H9 (cell line): ENCODE measurements around the gene POLDIP3. TPM values are rescaled to one million over a fixed set of nuclear protein-coding genes. Genes with fewer than 3 reads are reported as not detected.

Experiments used
- DNase-seq: peaks from one replicate; pipeline ENCODE4 v3.0.0-alpha.2; 2017
- H2AFZ ChIP-seq: one replicate; pipeline ENCODE4 v1.6.1; 2013; ENCODE audit warnings: mild to moderate bottlenecking, low read length, control low read depth, moderate library complexity
- H2AK5ac ChIP-seq: 2 replicates; pipeline ENCODE4 v1.6.1; 2013; ENCODE audit warnings: low read length, control low read depth, mixed read lengths; ENCODE audit not compliant: insufficient read length
- H2BK120ac ChIP-seq: one replicate; pipeline ENCODE4 v1.6.1; 2013; ENCODE audit warnings: low read depth, mild to moderate bottlenecking, low read length, control low read depth, inconsistent platforms; ENCODE audit not compliant: poor library complexity, severe bottlenecking
- H2BK12ac ChIP-seq: 2 replicates; pipeline ENCODE4 v1.6.1; 2013; ENCODE audit warnings: low read length, control low read depth, mixed read lengths, low read depth; ENCODE audit not compliant: insufficient read length
- H2BK15ac ChIP-seq: 2 replicates; pipeline ENCODE4 v1.6.1; 2013; ENCODE audit warnings: low read depth, low read length, control low read depth
- H2BK20ac ChIP-seq: one replicate; pipeline ENCODE4 v1.6.1; 2013; ENCODE audit warnings: low read depth, mild to moderate bottlenecking, low read length, control low read depth, inconsistent platforms; ENCODE audit not compliant: poor library complexity, severe bottlenecking
- H2BK5ac ChIP-seq: 2 replicates; pipeline ENCODE4 v1.6.1; 2013; ENCODE audit warnings: low read length, control low read depth, mixed read lengths; ENCODE audit not compliant: insufficient read length
- H3K14ac ChIP-seq: 2 replicates; pipeline ENCODE4 v1.6.1; 2013; ENCODE audit warnings: low read length, control low read depth; ENCODE audit not compliant: insufficient read depth
- H3K18ac ChIP-seq: 2 replicates; pipeline ENCODE4 v1.6.1; 2013; ENCODE audit warnings: low read depth, mild to moderate bottlenecking, mixed read lengths, low read length, control low read depth; ENCODE audit not compliant: insufficient read length
- H3K23ac ChIP-seq: 2 replicates; pipeline ENCODE4 v1.6.1; 2013; ENCODE audit warnings: low read length, control low read depth, mixed read lengths, low read depth; ENCODE audit not compliant: insufficient read length
- H3K23me2 ChIP-seq: 2 replicates; pipeline ENCODE4 v1.6.1; 2013; ENCODE audit warnings: low read depth, mild to moderate bottlenecking, mixed read lengths, low read length, control low read depth; ENCODE audit not compliant: insufficient read length, poor library complexity, severe bottlenecking
- H3K27ac ChIP-seq: 2 replicates; pipeline ENCODE4 v1.5.1; 2013; ENCODE audit warnings: low read length, control low read depth, mixed read lengths, low read depth; ENCODE audit not compliant: insufficient read length
- H3K27me3 ChIP-seq: 2 replicates; pipeline ENCODE4 v1.6.1; 2013; ENCODE audit warnings: low read length, control low read depth, inconsistent platforms; ENCODE audit not compliant: insufficient read depth
- H3K4ac ChIP-seq: 2 replicates; pipeline ENCODE4 v1.6.1; 2013; ENCODE audit warnings: low read depth, mild to moderate bottlenecking, control low read depth, inconsistent platforms, low read length, moderate library complexity
- H3K4me1 ChIP-seq: 2 replicates; pipeline ENCODE4 v1.6.1; 2013; ENCODE audit warnings: low read length, control low read depth, inconsistent platforms; ENCODE audit not compliant: insufficient read depth
- H3K4me2 ChIP-seq: 2 replicates; pipeline ENCODE4 v1.6.1; 2013; ENCODE audit warnings: low read length, control low read depth, mixed read lengths; ENCODE audit not compliant: insufficient read length, insufficient read depth
- H3K56ac ChIP-seq: 2 replicates; pipeline ENCODE4 v1.6.1; 2013; ENCODE audit warnings: low read depth, mild to moderate bottlenecking, mixed read lengths, low read length, control low read depth; ENCODE audit not compliant: insufficient read length
- H3K79me1 ChIP-seq: 2 replicates; pipeline ENCODE4 v1.6.1; 2013; ENCODE audit warnings: low read depth, mild to moderate bottlenecking, moderate library complexity, low read length, control low read depth, inconsistent platforms; ENCODE audit not compliant: insufficient read depth, poor library complexity, severe bottlenecking
- H3K79me2 ChIP-seq: 2 replicates; pipeline ENCODE4 v1.6.1; 2013; ENCODE audit warnings: low read length, control low read depth, inconsistent platforms; ENCODE audit not compliant: insufficient read depth
- H3K9ac ChIP-seq: 2 replicates; pipeline ENCODE4 v1.6.1; 2013; ENCODE audit warnings: low read length, control low read depth, mixed read lengths; ENCODE audit not compliant: insufficient read length; ENCODE audit errors: extremely low read depth
- H3K9me3 ChIP-seq: one replicate; pipeline ENCODE4 v1.6.1; 2013; ENCODE audit warnings: low read depth, low read length, inconsistent platforms; ENCODE audit not compliant: control insufficient read depth
- H3T11ph ChIP-seq: one replicate; pipeline ENCODE4 v1.6.1; 2013; ENCODE audit warnings: mild to moderate bottlenecking, low read length, control low read depth, inconsistent platforms
- H4K20me1 ChIP-seq: one replicate; pipeline ENCODE4 v1.6.1; 2013; ENCODE audit not compliant: control insufficient read depth, insufficient read length, insufficient read depth
- H4K5ac ChIP-seq: 2 replicates; pipeline ENCODE4 v1.6.1; 2013; ENCODE audit warnings: low read depth, mild to moderate bottlenecking, mixed read lengths, low read length, control low read depth; ENCODE audit not compliant: insufficient read length
- H4K8ac ChIP-seq: replicated peaks from 2 replicates; pipeline ENCODE4 v1.6.1; 2013; ENCODE audit warnings: low read length, control low read depth, mixed read lengths, low read depth; ENCODE audit not compliant: insufficient read length
- H4K91ac ChIP-seq: 2 replicates; pipeline ENCODE4 v1.6.1; 2013; ENCODE audit warnings: low read depth, mild to moderate bottlenecking, moderate library complexity, mixed read lengths, low read length, control low read depth; ENCODE audit not compliant: insufficient read length
- H3K27ac Mint-ChIP-seq, 3 experiments: 2 replicates in 2 of 3; 3 replicates in 1 of 3; pipeline ENCODE4 v1.8.0; 2020 to 2021; ENCODE audit warnings: mixed read lengths in 3 of 3, mild to moderate bottlenecking in 1 of 3, moderate library complexity in 1 of 3
- H3K27me3 Mint-ChIP-seq: 2 replicates; pipeline ENCODE4 v1.8.0; 2021; ENCODE audit warnings: low read depth, mild to moderate bottlenecking, moderate library complexity, mixed read lengths
- H3K36me3 Mint-ChIP-seq, 3 experiments: 2 replicates in 2 of 3; 3 replicates in 1 of 3; pipeline ENCODE4 v1.8.0; 2020 to 2021; ENCODE audit warnings: low read depth in 3 of 3, mixed read lengths in 3 of 3; ENCODE audit not compliant: insufficient read depth in 1 of 3
- H3K4me1 Mint-ChIP-seq, 2 experiments: 2 replicates each; pipeline ENCODE4 v1.8.0; 2020; ENCODE audit warnings: mixed read lengths in 2 of 2
- H3K4me3 Mint-ChIP-seq, 2 experiments: 2 replicates in 1 of 2; 3 replicates in 1 of 2; pipeline ENCODE4 v1.8.0; 2020 to 2021; ENCODE audit warnings: mild to moderate bottlenecking in 2 of 2, mixed read lengths in 2 of 2, moderate library complexity in 1 of 2
- H3K9me3 Mint-ChIP-seq, 2 experiments: 2 replicates in 1 of 2; 3 replicates in 1 of 2; pipeline ENCODE4 v1.8.0; 2020; ENCODE audit warnings: mild to moderate bottlenecking in 2 of 2, mixed read lengths in 2 of 2, moderate library complexity in 1 of 2
- CTCF ChIP-seq: fragments of 200-600 bp; sonication (generic); conservative IDR thresholded peaks from 3 replicates; pipeline ENCODE4 v1.8.0; 2021; ENCODE audit warnings: antibody characterized with exemption, mild to moderate bottlenecking
- WGBS: extraction: QIAGEN DNeasy Blood & Tissue Kit; methylation state at CpG from one replicate; pipeline ENCODE4 v1.1.7; 2013; ENCODE audit warnings: missing lambda C conversion rate, low lambda C conversion rate, mixed read lengths; ENCODE audit not compliant: insufficient read length; ENCODE audit errors: extremely low coverage; 5-methylcytosine and 5-hydroxymethylcytosine counted together
- total RNA-seq: library from RNA; stranded (reverse); gene quantifications from 2 replicates; pipeline ENCODE4 v1.2.1, GENCODE V29; 2021

Gene POLDIP3
- total RNA-seq, 1 experiment from 2014 or later, result 90.8 TPM

- H3K23ac ChIP-seq, result no peak overlapping the region
- Mint-ChIP-seq H3K36me3 (peaks cover 5 to 58% (median 54%) of the 10 kb centered on the region in 3 experiments; a peak in 6 of 7 replicates), H3K9me3 (no peaks in the 10 kb centered on the region), H3K4me1 (no peaks in the 10 kb centered on the region), H3K4me3 (peak overlapping the region in 1 of 2 experiments; percentile 44; a peak in 1 of 5 replicates), H3K27ac (no peak overlapping the region), H3K27me3 (no peaks in the 10 kb centered on the region)
- H3K27ac ChIP-seq, result no peak overlapping the region
- no peak overlapping the region for H2AK5ac ChIP-seq
- no peak overlapping the region for H3K14ac ChIP-seq
- H3K9ac ChIP-seq, result no peak overlapping the region
- no peak overlapping the region for H2BK15ac ChIP-seq
- no peaks in the 10 kb centered on the region for H3K4me1 ChIP-seq
- H3K9me3 ChIP-seq, result no peaks in the 10 kb centered on the region
- no peak for DNase-seq
- H4K8ac ChIP-seq, result no peak overlapping the region
- H3K4ac ChIP-seq, result no peak overlapping the region
- no peak overlapping the region for H3K4me2 ChIP-seq
- no peaks in the 10 kb centered on the region for H4K20me1 ChIP-seq
- H2AFZ ChIP-seq, result no peak overlapping the region
- no peak overlapping the region for H4K91ac ChIP-seq
- H2BK120ac ChIP-seq, result no peak overlapping the region
- no peak overlapping the region for H3K56ac ChIP-seq
- TF ChIP-seq CTCF, result no peak
- H3K79me1 ChIP-seq, result no peaks in the 10 kb centered on the region
- no peaks in the 10 kb centered on the region for H3K27me3 ChIP-seq
- no peaks in the 10 kb centered on the region for H3K79me2 ChIP-seq
- no peak overlapping the region for H4K5ac ChIP-seq
- no peak overlapping the region for H2BK5ac ChIP-seq
- H3K23me2 ChIP-seq, result no peaks in the 10 kb centered on the region
- WGBS, result no CpG with 5 or more reads among the region's 9 CpGs
- no peak overlapping the region for H3K18ac ChIP-seq
- no peak overlapping the region for H2BK20ac ChIP-seq
- no peak overlapping the region for H2BK12ac ChIP-seq
- no peak overlapping the region for H3T11ph ChIP-seq
Measured at GRCh38 chr22:42633013-42633412, 18.3 kb upstream of the POLDIP3 start.
